BJ (cell line): ENCODE data around the gene BRPF1. TPM values are rescaled to one million over a fixed set of nuclear protein-coding genes. Genes with fewer than 3 reads are reported as not detected.

ENCODE experiments used
- CTCF ChIA-PET: fragments of 350-600 bp; formaldehyde crosslinking; extraction: SDS; loops from one replicate; lab custom pipeline; 2021; ENCODE audit warnings: antibody characterized with exemption, inconsistent platforms; lab: Yijun Ruan, JAX
- POLR2A ChIA-PET: fragments of 300-600 bp; sonication (Branson Sonifier 250); formaldehyde crosslinking; extraction: SDS; loops from one replicate; lab custom pipeline; 2021; ENCODE audit warnings: antibody characterized with exemption; lab: Charles Lee
- DNase-seq: peaks from one replicate; pipeline ENCODE4 v3.0.0-alpha.2; 2011; ENCODE audit warnings: low read depth
- H3K27me3 ChIP-seq: 2 replicates; pipeline ENCODE4 v1.6.0; 2011; ENCODE audit warnings: low read length; ENCODE audit not compliant: control insufficient read depth, insufficient read depth
- H3K36me3 ChIP-seq: 2 replicates; pipeline ENCODE4 v1.5.1; 2011; ENCODE audit warnings: low read length; ENCODE audit not compliant: control insufficient read depth, insufficient read depth
- H3K4me3 ChIP-seq: 2 replicates; pipeline ENCODE4 v1.5.1; 2011; ENCODE audit warnings: low read depth, mild to moderate bottlenecking, control low read depth, low read length
- polyA plus RNA-seq: library from polyadenylated mRNA; depleted of rRNA; stranded (reverse); fragments of >200 nt; gene quantifications from 2 replicates; pipeline ENCODE4 v1.2.3, GENCODE V29; 2011
- TF ChIP-seq, protein P1 (sequence below): IDR thresholded peaks from 2 replicates; pipeline ENCODE4 v1.5.1; 2011; ENCODE audit warnings: low read depth, mild to moderate bottlenecking, control low read depth, inconsistent platforms, low read length, moderate library complexity; ENCODE audit not compliant: insufficient read depth

Gene BRPF1
- polyA plus RNA-seq, 1 experiment: 10.0 TPM

DNA sequence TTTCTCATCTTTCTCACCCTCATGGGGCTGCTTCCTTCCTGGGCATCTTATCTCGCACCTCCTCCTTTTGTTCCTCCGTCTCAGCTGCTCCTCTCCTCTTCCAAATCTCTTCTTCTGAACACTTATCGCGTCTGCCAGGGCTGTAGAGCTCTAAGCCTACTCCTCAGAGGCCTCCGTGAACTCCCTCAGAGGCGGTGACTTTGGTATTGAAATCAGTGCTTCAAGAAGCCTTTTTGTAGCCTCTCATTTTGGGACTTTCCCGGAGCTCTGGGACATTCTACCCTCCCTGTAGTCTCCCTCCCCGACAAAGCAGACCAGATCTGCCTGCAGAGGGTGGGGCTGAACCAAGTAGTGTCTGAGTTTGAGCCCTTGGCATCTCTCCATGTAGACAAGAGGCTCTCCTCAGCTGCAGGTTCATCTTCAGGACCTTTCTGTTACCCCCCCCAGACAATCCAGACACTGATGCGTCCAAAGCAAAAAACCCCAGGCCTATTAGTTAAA is 45.4 kb upstream of the BRPF1 start:
- ChIA-PET CTCF (interaction anchor here (0.5 kb wide), 1 partner anchor 175 kb away, joined by 4 read pairs; no protein-coding TSS in a partner anchor), POLR2A (no interaction called here)
- no peaks in the 10 kb centered on the region for H3K27me3 ChIP-seq
- peaks cover 42% of the 10 kb centered on the region for H3K36me3 ChIP-seq
- DNase-seq: no peak
- TF ChIP-seq, protein P1, sequence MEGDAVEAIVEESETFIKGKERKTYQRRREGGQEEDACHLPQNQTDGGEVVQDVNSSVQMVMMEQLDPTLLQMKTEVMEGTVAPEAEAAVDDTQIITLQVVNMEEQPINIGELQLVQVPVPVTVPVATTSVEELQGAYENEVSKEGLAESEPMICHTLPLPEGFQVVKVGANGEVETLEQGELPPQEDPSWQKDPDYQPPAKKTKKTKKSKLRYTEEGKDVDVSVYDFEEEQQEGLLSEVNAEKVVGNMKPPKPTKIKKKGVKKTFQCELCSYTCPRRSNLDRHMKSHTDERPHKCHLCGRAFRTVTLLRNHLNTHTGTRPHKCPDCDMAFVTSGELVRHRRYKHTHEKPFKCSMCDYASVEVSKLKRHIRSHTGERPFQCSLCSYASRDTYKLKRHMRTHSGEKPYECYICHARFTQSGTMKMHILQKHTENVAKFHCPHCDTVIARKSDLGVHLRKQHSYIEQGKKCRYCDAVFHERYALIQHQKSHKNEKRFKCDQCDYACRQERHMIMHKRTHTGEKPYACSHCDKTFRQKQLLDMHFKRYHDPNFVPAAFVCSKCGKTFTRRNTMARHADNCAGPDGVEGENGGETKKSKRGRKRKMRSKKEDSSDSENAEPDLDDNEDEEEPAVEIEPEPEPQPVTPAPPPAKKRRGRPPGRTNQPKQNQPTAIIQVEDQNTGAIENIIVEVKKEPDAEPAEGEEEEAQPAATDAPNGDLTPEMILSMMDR: no peak
- no peak overlapping the region for H3K4me3 ChIP-seq

DNA sequence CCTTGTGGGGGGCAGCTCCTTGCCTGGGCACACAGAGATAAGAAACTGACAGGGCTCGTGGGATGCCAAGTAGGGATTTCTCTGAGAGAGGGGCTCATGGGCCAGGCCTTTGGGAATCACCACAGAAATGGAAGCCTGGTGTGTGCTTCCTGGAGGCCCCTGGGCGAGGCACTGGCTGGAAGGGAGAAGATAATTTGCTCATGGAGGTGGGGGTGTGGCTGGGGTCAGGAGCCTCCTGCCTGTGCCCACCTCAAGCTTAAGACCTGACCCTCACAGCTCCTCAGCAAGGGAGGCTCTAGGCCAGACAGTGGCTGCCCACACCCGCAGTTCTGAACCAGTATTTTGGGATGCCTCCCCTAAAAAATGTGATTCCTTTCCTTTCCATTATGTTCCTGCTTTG is 44.8 kb upstream of the BRPF1 start:
- TF ChIP-seq, protein P1: no peak
- Histone ChIP-seq H3K27me3 (no peaks in the 10 kb centered on the region), H3K4me3 (no peak overlapping the region), H3K36me3 (peaks cover 44% of the 10 kb centered on the region)
- DNase-seq: no peak
- POLR2A ChIA-PET: no interaction called here
- CTCF ChIA-PET: no interaction called here

DNA sequence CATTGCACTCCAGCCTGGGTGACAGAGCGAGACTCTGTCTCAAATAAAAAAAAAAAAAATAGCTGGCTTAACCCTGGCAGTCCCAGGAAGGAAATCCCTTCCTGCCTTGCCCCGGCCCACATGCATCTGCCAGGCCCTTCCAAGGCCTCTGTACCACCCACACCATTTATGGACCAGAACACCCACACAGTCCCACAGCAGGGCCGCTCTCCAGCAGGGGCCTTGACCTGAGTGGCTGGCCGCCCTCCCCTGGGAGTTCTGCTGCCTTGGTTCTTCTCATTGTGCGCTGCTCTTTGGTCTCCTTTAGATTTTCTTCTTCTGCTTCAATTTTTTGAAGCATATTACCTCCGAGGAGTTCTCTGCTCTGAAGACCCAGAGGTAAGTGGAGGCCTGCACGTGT is 44.0 kb upstream of the BRPF1 start:
- POLR2A ChIA-PET: no interaction called here
- CTCF ChIA-PET: no interaction called here
- H3K4me3 ChIP-seq: no peak overlapping the region
- H3K36me3 ChIP-seq: peaks cover 46% of the 10 kb centered on the region
- TF ChIP-seq, protein P1: no peak
- DNase-seq: no peak
- no peaks in the 10 kb centered on the region for H3K27me3 ChIP-seq

DNA sequence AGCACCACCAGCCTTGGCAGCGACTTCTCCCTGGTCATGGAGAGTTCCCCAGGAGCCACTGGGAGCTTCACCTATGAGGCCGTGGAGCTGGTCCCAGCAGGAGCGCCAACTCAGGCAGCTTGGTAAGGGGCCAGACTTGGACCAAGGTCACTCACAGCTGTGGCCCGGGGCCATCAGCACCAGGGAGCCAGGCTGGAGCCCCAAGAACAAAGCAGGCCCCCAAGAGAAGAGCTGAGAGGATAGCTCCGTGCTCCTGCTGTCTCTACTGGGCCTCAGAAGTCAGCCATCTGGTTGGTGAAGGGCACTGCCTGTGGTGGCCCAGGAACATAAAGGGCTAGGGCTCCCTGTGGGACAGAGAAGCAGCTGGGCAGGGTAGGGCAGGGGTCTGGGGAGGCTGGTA is 42.6 kb upstream of the BRPF1 start:
- TF ChIP-seq, protein P1: no peak
- POLR2A ChIA-PET: no interaction called here
- Histone ChIP-seq H3K4me3 (no peak overlapping the region), H3K27me3 (no peaks in the 10 kb centered on the region), H3K36me3 (peaks cover 42% of the 10 kb centered on the region)
- CTCF ChIA-PET: interaction anchor here (0.6 kb wide), 1 partner anchor 22 kb away, joined by 3 read pairs; no protein-coding TSS in a partner anchor
- DNase-seq: no peak

DNA sequence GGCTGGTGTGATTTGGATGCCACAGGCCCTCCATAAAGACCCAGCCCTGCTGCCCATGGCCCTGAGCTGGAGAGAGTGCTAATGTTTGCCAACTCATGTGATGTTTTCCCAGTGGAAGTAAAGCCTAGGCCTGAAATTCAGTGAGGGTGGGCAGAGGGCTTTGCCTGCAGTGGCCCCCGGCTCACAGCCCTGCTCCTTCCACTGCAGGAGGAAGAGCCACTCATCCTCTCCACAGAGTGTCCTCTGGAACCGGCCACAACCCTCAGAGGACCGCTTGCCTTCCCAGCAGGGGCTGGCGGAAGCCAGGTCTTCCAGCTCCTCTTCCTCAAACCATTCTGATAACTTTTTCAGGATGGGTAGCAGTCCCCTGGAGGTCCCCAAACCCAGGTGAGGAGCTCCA is 41.8 kb upstream of the BRPF1 start:
- Histone ChIP-seq H3K27me3 (no peaks in the 10 kb centered on the region), H3K4me3 (no peak overlapping the region), H3K36me3 (peaks cover 38% of the 10 kb centered on the region)
- DNase-seq: no peak
- ChIA-PET POLR2A (no interaction called here), CTCF (no interaction called here)
- TF ChIP-seq, protein P1: no peak
